ENCODE data around the gene NRDC. TPM values are rescaled to one million over a fixed set of nuclear protein-coding genes. Genes with fewer than 3 reads are reported as not detected.

Gene NRDC
- total RNA-seq, 1 experiment from 2014 or later: 182 TPM

DNA sequence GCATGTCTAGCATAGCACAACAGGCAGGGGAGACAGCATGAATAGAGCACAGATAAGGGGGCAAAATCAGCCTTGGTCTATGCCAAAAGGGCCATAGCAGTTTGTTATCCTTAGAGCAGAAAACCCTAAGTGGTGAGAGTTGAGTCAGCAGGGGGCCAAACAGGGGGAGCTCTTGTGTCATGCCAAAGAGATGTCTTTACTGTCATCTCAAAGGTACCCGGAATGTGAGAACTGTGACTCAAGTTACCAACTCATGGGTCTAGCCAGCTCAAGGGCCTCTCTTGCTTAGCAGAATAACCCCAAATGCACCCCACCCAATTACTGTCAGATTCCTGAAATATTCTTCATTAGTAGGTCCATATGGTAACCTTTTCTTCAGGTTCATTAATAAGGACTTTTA is 45.9 kb upstream of the NRDC start (continued):
- no peak for TF ChIP-seq SIN3A (IDR thresholded peaks at IDR 0.05; ENCODE audit: low read depth)
- TF ChIP-seq CEBPB (IDR thresholded peaks at IDR 0.05; ENCODE audit: low read depth): no peak

DNA sequence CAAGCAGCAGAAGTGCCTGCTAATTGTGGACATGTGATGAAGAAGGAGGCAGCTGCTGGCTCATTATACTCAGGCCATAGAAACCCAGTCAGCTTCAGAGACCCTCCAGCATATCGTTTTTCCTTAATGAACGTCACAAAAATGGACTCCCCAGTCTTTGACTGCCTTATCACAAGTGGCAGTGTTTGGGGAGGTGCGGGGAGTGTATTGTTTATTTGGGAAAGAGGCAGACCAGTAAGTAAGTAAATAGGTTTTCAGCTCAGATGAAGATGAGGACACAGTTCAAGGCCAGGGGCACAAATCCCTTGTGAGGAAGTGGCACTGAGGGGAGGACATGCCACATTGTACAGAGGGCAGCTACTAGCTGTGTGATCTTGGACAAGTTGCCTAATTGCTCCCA is 43.5 kb upstream of the NRDC start:
- H3K9ac ChIP-seq (ENCODE audit: low read length): no peak overlapping the region
- H2AFZ ChIP-seq (ENCODE audit: low read depth, low read length, poor library complexity, severe bottlenecking): no peak overlapping the region
- intact Hi-C loops (cut with micrococcal nuclease): no loop called here
- H3K4me1 ChIP-seq (ENCODE audit: control insufficient read depth in 1 of 2, insufficient read depth in 2 of 2, low read length in 2 of 2): peaks cover 0 to 10% of the 10 kb centered on the region in 2 experiments; a peak in 1 of 4 replicates
- H3K36me3 ChIP-seq (ENCODE audit: control insufficient read depth in 1 of 2, insufficient read depth in 2 of 2, low read length in 2 of 2): 0 out of 4 replicates have a peak, but pooled peaks cover 0 to 3% of the 10 kb centered on the region in 2 experiments
- ChIA-PET POLR2A (no interaction called here), RAD21 (ENCODE audit: low non-redundant PET in 1 of 2, low total read pairs in 2 of 2, uncharacterized antibody in 2 of 2, unreplicated experiment in 2 of 2) (no interaction called here), CTCF (interaction anchor here (0.8 kb wide), 1 partner anchor 34 kb away, joined by 3 read pairs; no protein-coding TSS in a partner anchor)
- H3K4me2 ChIP-seq (ENCODE audit: low read length): no peak overlapping the region
- DNase-seq (ENCODE audit: low read depth, low spot score) (no peak), ATAC-seq (no peak)
- no peak overlapping the region for H3K4me3 ChIP-seq (replicated peaks in 1 of 2; ENCODE audit: low read depth in 1 of 2, low read length in 2 of 2)
- H3K27me3 ChIP-seq (ENCODE audit: insufficient read depth, low read length): no peaks in the 10 kb centered on the region
- no TSS peak for BruUV-seq (replicated peaks)
- no peaks in the 10 kb centered on the region for H3K9me2 ChIP-seq (ENCODE audit: insufficient read depth)
- no peaks in the 10 kb centered on the region for H3K79me2 ChIP-seq (ENCODE audit: insufficient read depth, low read length)
- TF ChIP-seq ELF1 (IDR thresholded peaks at IDR 0.05; ENCODE audit: borderline replicate concordance, low read depth) (no peak), FOSL1 (IDR thresholded peaks at IDR 0.05; ENCODE audit: low read depth) (no peak)
- H3K27ac ChIP-seq (ENCODE audit: low read depth, low read length): no peak overlapping the region
- no peaks in the 10 kb centered on the region for H3K9me3 ChIP-seq (ENCODE audit: control insufficient read depth in 1 of 2, insufficient read depth in 1 of 2, low read depth in 1 of 2, low read length in 2 of 2)
- H4K20me1 ChIP-seq (ENCODE audit: insufficient read depth): no peaks in the 10 kb centered on the region

DNA sequence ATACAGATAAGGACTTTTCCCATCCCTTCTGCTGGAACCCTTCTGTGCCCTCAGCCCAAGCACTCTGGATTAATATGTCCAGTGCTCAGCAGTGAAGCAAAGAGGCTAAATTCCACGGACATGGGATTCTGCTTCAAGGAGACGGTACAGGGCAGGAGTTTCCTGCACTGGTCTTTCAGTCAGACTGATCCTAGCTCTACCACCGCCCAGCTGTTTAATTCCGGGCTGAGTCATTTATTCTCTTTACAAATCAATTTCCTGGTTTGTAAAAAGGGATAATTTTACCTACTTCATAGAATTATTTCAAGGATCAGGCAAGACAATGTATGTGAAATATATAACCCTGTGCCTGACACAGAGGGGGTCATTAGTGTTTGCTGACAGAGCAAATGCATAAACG is 41.6 kb upstream of the NRDC start:
- Histone ChIP-seq H2AFZ (ENCODE audit: low read depth, low read length, poor library complexity, severe bottlenecking) (no peak overlapping the region), H3K9me3 (ENCODE audit: control insufficient read depth in 1 of 2, insufficient read depth in 1 of 2, low read depth in 1 of 2, low read length in 2 of 2) (no peaks in the 10 kb centered on the region), H3K9me2 (ENCODE audit: insufficient read depth) (no peaks in the 10 kb centered on the region), H3K36me3 (ENCODE audit: control insufficient read depth in 1 of 2, insufficient read depth in 2 of 2, low read length in 2 of 2) (0 out of 4 replicates have a peak, but pooled peaks cover 0 to 3% of the 10 kb centered on the region in 2 experiments), H3K27me3 (ENCODE audit: insufficient read depth, low read length) (no peaks in the 10 kb centered on the region), H3K9ac (ENCODE audit: low read length) (no peak overlapping the region), H3K4me3 (replicated peaks in 1 of 2; ENCODE audit: low read depth in 1 of 2, low read length in 2 of 2) (no peak overlapping the region), H3K79me2 (ENCODE audit: insufficient read depth, low read length) (no peaks in the 10 kb centered on the region), H3K27ac (ENCODE audit: low read depth, low read length) (no peak overlapping the region), H3K4me1 (ENCODE audit: control insufficient read depth in 1 of 2, insufficient read depth in 2 of 2, low read length in 2 of 2) (peaks cover 0 to 10% of the 10 kb centered on the region in 2 experiments; a peak in 1 of 4 replicates), H3K4me2 (ENCODE audit: low read length) (no peak overlapping the region), H4K20me1 (ENCODE audit: insufficient read depth) (no peaks in the 10 kb centered on the region)
- CTCF ChIA-PET: no interaction called here
- RAD21 ChIA-PET (ENCODE audit: low non-redundant PET in 1 of 2, low total read pairs in 2 of 2, uncharacterized antibody in 2 of 2, unreplicated experiment in 2 of 2): no interaction called here
- intact Hi-C loops (cut with micrococcal nuclease): no loop called here
- ATAC-seq (no peak), DNase-seq (ENCODE audit: low read depth, low spot score) (no peak)
- TF ChIP-seq FOSL1 (IDR thresholded peaks at IDR 0.05; ENCODE audit: low read depth): no peak
- no peak for TF ChIP-seq YY1 (IDR thresholded peaks at IDR 0.05; ENCODE audit: extremely low read depth, insufficient replicate concordance, low read depth, low read length)
- no peak for TF ChIP-seq SRF (IDR thresholded peaks at IDR 0.05; ENCODE audit: low read depth)
- no peak for TF ChIP-seq CBX3 (IDR thresholded peaks at IDR 0.05; ENCODE audit: low read depth)
- TF ChIP-seq ZNF274 (IDR thresholded peaks at IDR 0.05; ENCODE audit: low read depth, low read length): no peak
- no peak for TF ChIP-seq POLR2A (IDR thresholded peaks at IDR 0.05; ENCODE audit: borderline replicate concordance, extremely low read depth, insufficient read depth, insufficient read length)
- TF ChIP-seq EZH2 (IDR thresholded peaks at IDR 0.05): no peak
- TF ChIP-seq POLR2AphosphoS5 (IDR thresholded peaks at IDR 0.05; ENCODE audit: low read depth, low read length): no peak
- TF ChIP-seq SIN3A (IDR thresholded peaks at IDR 0.05; ENCODE audit: low read depth): no peak
- no peak for TF ChIP-seq SP1 (IDR thresholded peaks at IDR 0.05; ENCODE audit: low read depth)
- BruUV-seq (replicated peaks): no TSS peak
- POLR2A ChIA-PET: no interaction called here
